Hepatocyte (in vitro differentiated cells): ENCODE results near the gene XNDC1N. TPM values are rescaled to one million over a fixed set of nuclear protein-coding genes. Genes with fewer than 3 reads are reported as not detected.

Experiments used
- DNase-seq: peaks from one replicate; pipeline ENCODE4 v3.0.0-alpha.2; 2016; ENCODE audit warnings: low spot score
- H2AFZ ChIP-seq: fragments of 200-600 bp; sonication (generic); 2 replicates; pipeline ENCODE4 v1.6.0; 2016; ENCODE audit warnings: antibody characterized with exemption, mild to moderate bottlenecking
- H3K27ac ChIP-seq: fragments of 200-600 bp; sonication (generic); 2 replicates; pipeline ENCODE4 v1.5.1; 2016; ENCODE audit warnings: mild to moderate bottlenecking
- H3K27me3 ChIP-seq: fragments of 200-600 bp; sonication (generic); 2 replicates; pipeline ENCODE4 v1.6.1; 2016
- H3K36me3 ChIP-seq: fragments of 200-600 bp; sonication (generic); replicated peaks from 2 replicates; pipeline ENCODE4 v1.5.1; 2016; ENCODE audit warnings: low read depth; ENCODE audit not compliant: insufficient read depth
- H3K4me1 ChIP-seq: fragments of 200-600 bp; sonication (generic); 2 replicates; pipeline ENCODE4 v1.5.1; 2016; ENCODE audit warnings: mild to moderate bottlenecking, moderate library complexity; ENCODE audit not compliant: insufficient read depth
- H3K4me2 ChIP-seq: fragments of 200-600 bp; sonication (generic); 2 replicates; pipeline ENCODE4 v1.6.0; 2016
- H3K4me3 ChIP-seq: fragments of 200-600 bp; sonication (generic); 2 replicates; pipeline ENCODE4 v1.5.1; 2016; ENCODE audit warnings: mild to moderate bottlenecking
- H3K79me2 ChIP-seq: fragments of 200-600 bp; sonication (generic); 2 replicates; pipeline ENCODE4 v1.6.0; 2017; ENCODE audit warnings: mild to moderate bottlenecking
- H3K9me2 ChIP-seq: fragments of 200-600 bp; sonication (generic); replicated peaks from 2 replicates; pipeline ENCODE4 v1.6.0; 2017; ENCODE audit warnings: mild to moderate bottlenecking; ENCODE audit not compliant: insufficient read depth
- H3K9me3 ChIP-seq: fragments of 200-600 bp; sonication (generic); 2 replicates; pipeline ENCODE4 v1.5.1; 2016; ENCODE audit warnings: low read depth, mild to moderate bottlenecking
- H4K20me1 ChIP-seq: fragments of 200-600 bp; sonication (generic); 2 replicates; pipeline ENCODE4 v1.6.0; 2016; ENCODE audit warnings: mild to moderate bottlenecking; ENCODE audit not compliant: insufficient read depth, poor library complexity, severe bottlenecking
- EZH2 ChIP-seq: fragments of 200-600 bp; sonication (generic); IDR thresholded peaks from 2 replicates; pipeline ENCODE4 v1.6.1; 2016; ENCODE audit warnings: antibody characterized with exemption, mild to moderate bottlenecking, borderline replicate concordance
- EZH2phosphoT487 ChIP-seq: fragments of 200-600 bp; sonication (generic); IDR thresholded peaks from one replicate; pipeline ENCODE4 v1.6.1; 2018; ENCODE audit warnings: antibody characterized with exemption, mild to moderate bottlenecking, low read depth, moderate library complexity; ENCODE audit not compliant: unreplicated experiment, severe bottlenecking
- whole genome bisulfite sequencing: methylation state at CpG from one replicate; pipeline ENCODE4 v1.1.6; 2016; ENCODE audit warnings: low lambda C conversion rate; ENCODE audit errors: missing lambda C conversion rate; 5-methylcytosine and 5-hydroxymethylcytosine counted together
- polyA plus RNA-seq: library from polyadenylated mRNA; unstranded; fragments of >200 nt; fragmentation: Nextera tagmentation; extraction: Ambion mirVana; gene quantifications from 2 replicates; pipeline ENCODE4 v1.2.1, GENCODE V29; 2016
- total RNA-seq: library from RNA; depleted of rRNA; stranded (reverse); fragments of >200 nt; gene quantifications from 2 replicates; pipeline ENCODE4 v1.2.3, GENCODE V29; 2014
- TF ChIP-seq, protein P1 (sequence below): fragments of 200-600 bp; sonication (generic); IDR thresholded peaks from 2 replicates; pipeline ENCODE4 v1.5.1; 2016; ENCODE audit warnings: antibody characterized with exemption, mild to moderate bottlenecking; ENCODE audit not compliant: poor library complexity

Gene XNDC1N
- total and polyA plus RNA-seq, 2 experiments from 2014 or later = 7.1 to 9.7 TPM

DNA sequence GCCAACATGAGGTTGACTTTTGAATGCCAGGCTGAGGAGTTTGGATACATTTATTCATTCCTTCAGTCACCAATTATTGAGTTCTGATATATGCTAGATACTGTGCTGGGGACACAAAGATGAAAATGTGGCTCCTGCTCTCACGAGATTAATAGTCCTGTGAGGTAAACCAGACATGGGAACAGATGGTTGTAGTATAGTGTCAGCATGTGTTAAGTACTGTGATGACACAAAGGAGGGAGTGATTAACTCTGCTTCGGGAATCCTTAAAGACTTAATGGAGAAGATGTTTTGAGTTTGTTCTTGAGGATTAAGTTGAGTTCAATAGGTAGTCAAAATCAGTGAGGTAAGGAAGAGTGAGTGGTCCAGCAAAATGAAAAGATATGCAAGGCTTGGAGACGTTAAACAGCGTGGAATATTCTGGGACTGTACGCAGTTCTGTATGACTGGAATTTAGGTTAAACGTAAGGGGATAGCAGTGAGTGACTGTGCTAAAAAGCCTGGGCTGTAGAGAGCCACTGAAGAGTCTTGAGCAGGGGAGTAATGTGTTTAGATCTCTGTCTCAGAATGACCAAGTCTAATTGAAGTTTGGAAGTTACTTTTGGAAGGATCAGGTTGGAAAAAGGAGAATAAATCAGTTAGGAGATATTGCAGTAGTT is 12.3 kb upstream of the XNDC1N start:
- DNase-seq = no peak
- Histone ChIP-seq H3K9me3 (no peaks in the 10 kb centered on the region), H2AFZ (no peak overlapping the region), H3K4me3 (no peak overlapping the region), H3K79me2 (peaks cover 90% of the 10 kb centered on the region), H3K9me2 (no peaks in the 10 kb centered on the region), H4K20me1 (peaks cover 17% of the 10 kb centered on the region), H3K36me3 (no peaks in the 10 kb centered on the region), H3K4me2 (no peak overlapping the region), H3K27ac (no peak overlapping the region), H3K4me1 (no peaks in the 10 kb centered on the region), H3K27me3 (no peaks in the 10 kb centered on the region)
- WGBS = 59% methylated on average over 6 of the region's 6 CpGs
- TF ChIP-seq EZH2phosphoT487 = no peak
- TF ChIP-seq, protein P1, sequence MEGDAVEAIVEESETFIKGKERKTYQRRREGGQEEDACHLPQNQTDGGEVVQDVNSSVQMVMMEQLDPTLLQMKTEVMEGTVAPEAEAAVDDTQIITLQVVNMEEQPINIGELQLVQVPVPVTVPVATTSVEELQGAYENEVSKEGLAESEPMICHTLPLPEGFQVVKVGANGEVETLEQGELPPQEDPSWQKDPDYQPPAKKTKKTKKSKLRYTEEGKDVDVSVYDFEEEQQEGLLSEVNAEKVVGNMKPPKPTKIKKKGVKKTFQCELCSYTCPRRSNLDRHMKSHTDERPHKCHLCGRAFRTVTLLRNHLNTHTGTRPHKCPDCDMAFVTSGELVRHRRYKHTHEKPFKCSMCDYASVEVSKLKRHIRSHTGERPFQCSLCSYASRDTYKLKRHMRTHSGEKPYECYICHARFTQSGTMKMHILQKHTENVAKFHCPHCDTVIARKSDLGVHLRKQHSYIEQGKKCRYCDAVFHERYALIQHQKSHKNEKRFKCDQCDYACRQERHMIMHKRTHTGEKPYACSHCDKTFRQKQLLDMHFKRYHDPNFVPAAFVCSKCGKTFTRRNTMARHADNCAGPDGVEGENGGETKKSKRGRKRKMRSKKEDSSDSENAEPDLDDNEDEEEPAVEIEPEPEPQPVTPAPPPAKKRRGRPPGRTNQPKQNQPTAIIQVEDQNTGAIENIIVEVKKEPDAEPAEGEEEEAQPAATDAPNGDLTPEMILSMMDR = no peak

DNA sequence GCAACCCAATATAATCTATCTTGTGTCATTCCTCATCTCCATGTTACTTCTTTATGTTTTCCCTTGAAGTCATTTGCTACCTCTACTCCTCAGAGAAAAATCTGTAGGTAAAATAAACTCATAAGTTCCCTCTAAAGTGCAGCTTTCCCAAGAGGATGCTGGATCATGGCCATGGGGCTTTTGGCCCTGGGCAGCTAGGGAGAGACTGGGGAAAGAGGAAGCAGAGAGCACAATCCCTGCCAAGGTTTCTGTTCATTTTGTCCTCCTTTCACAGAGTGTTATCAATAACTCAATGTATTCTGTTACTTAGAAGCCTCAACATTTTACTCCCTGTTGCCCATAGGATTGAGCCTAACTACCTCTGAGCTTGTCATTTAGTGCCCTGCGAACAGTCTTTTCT is 9.4 kb upstream of the XNDC1N start:
- 97% methylated on average over 1 of the region's 1 CpG for WGBS
- Histone ChIP-seq H3K4me2 (no peak overlapping the region), H3K27me3 (no peaks in the 10 kb centered on the region), H3K79me2 (peaks cover 98% of the 10 kb centered on the region), H3K9me2 (no peaks in the 10 kb centered on the region), H3K9me3 (no peaks in the 10 kb centered on the region), H3K27ac (no peak overlapping the region), H4K20me1 (peaks cover 24% of the 10 kb centered on the region), H2AFZ (no peak overlapping the region), H3K4me1 (no peaks in the 10 kb centered on the region), H3K36me3 (no peaks in the 10 kb centered on the region), H3K4me3 (no peak overlapping the region)
- no peak for TF ChIP-seq EZH2
- TF ChIP-seq EZH2phosphoT487 = no peak
- TF ChIP-seq, protein P1 = no peak
- no peak for DNase-seq

DNA sequence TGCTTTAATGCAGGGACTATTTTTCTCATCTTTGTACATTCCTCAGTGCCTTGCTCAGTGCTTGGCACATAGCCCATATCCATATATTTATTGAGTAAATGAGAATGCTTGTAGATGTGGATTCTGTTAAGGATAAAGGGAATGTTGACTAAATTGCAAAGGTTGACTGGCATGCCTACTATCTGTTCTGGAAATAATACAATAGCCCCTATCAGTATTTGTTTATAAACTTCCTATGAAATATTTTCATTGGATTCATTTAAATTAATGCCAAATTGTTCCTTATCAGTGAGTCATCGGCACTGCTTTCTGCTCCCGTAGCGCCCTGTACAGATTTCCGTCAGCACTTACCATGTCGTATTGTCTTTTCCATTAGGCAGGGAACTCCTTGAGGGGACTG is 8.4 kb upstream of the XNDC1N start:
- no peak overlapping the region for H3K27ac ChIP-seq
- DNase-seq = no peak
- H2AFZ ChIP-seq = no peak overlapping the region
- no peaks in the 10 kb centered on the region for H3K27me3 ChIP-seq
- no peaks in the 10 kb centered on the region for H3K4me1 ChIP-seq
- H3K9me3 ChIP-seq = no peaks in the 10 kb centered on the region
- no peaks in the 10 kb centered on the region for H3K9me2 ChIP-seq
- H3K79me2 ChIP-seq = peaks cover 98% of the 10 kb centered on the region
- no peaks in the 10 kb centered on the region for H3K36me3 ChIP-seq
- peaks cover 22% of the 10 kb centered on the region for H4K20me1 ChIP-seq
- no peak overlapping the region for H3K4me2 ChIP-seq
- WGBS = 68% methylated on average over 5 of the region's 5 CpGs
- no peak for TF ChIP-seq EZH2
- TF ChIP-seq, protein P1 = no peak
- H3K4me3 ChIP-seq = no peak overlapping the region
